Measurements from ENCODE around the gene NTN1. TPM values are rescaled to one million over a fixed set of nuclear protein-coding genes. Genes with fewer than 3 reads are reported as not detected.

The NTN1 gene
- total and polyA plus RNA-seq, 2 experiments from 2014 or later, result 0.11 to 0.21 TPM

DNA sequence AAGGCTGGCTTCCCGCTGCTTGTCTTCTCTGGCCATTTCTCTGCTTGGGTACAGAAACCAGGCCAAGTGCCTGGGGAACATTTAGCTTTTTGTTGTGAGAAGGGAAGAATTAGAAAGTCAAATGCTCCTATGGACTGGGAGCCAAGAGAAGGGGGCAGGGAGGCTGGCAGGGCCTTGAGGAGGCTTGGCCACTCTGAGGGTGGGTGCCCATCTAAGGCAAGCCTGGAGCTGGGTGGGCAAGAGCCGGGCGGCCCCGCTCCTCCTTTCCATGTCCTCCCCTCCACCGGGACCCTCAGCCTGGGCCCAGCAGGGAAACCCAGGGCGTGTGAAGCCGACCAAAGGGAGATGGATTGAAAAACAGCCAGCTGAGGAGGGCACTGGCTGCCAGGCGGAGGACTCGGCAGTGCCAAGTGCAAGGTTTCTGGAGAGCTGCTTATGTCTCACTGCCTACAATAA, 69.4 kb downstream of the NTN1 start:
- no peak overlapping the region for H2AFZ ChIP-seq
- no peaks in the 10 kb centered on the region for H3K36me3 ChIP-seq (ENCODE audit: low read depth)
- peaks cover 14% of the 10 kb centered on the region; the same call in 1 of the 2 replicates for H3K27me3 ChIP-seq (replicated peaks; ENCODE audit: insufficient read depth)
- H3K9me2 ChIP-seq (ENCODE audit: insufficient read depth), result no peaks in the 10 kb centered on the region
- no peak overlapping the region for H3K9ac ChIP-seq
- H3F3A ChIP-seq (ENCODE audit: insufficient read depth), result no peaks in the 10 kb centered on the region
- H3K9me3 ChIP-seq (ENCODE audit: low read depth), result no peaks in the 10 kb centered on the region
- H3K79me2 ChIP-seq (ENCODE audit: insufficient read depth), result no peaks in the 10 kb centered on the region
- H3K4me2 ChIP-seq (ENCODE audit: unreplicated experiment), result no peak overlapping the region
- in situ Hi-C loops (cut with MboI), result no loop called here
- H3K4me1 ChIP-seq (ENCODE audit: insufficient read depth), result no peaks in the 10 kb centered on the region
- H3K27ac ChIP-seq, result no peak overlapping the region
- WGBS, 2 experiments (ENCODE audit: low coverage in 1 of 2, low lambda C conversion rate in 2 of 2, missing lambda C conversion rate in 2 of 2), result 50 to 53% methylated on average over 8 to 9 of the region's 9 CpGs
- H3K4me3 ChIP-seq, result no peak overlapping the region
- H4K20me1 ChIP-seq (ENCODE audit: insufficient read depth), result no peaks in the 10 kb centered on the region
- no peak for TF ChIP-seq EZH2phosphoT487 (IDR thresholded peaks at IDR 0.05; ENCODE audit: insufficient read depth, low read depth)
- TF ChIP-seq EZH2 (IDR thresholded peaks at IDR 0.05; ENCODE audit: insufficient read depth, poor library complexity, severe bottlenecking), result no peak
- peak; percentile 6 for DNase-seq

GRCh38 chr17:9094193-9094592, 72.9 kb downstream of the NTN1 start:
- Histone ChIP-seq H3F3A (ENCODE audit: insufficient read depth) (no peaks in the 10 kb centered on the region), H3K9ac (no peak overlapping the region), H3K4me1 (ENCODE audit: insufficient read depth) (no peaks in the 10 kb centered on the region), H3K79me2 (ENCODE audit: insufficient read depth) (no peaks in the 10 kb centered on the region), H3K4me3 (no peak overlapping the region), H3K36me3 (ENCODE audit: low read depth) (no peaks in the 10 kb centered on the region), H3K9me3 (ENCODE audit: low read depth) (no peaks in the 10 kb centered on the region), H4K20me1 (ENCODE audit: insufficient read depth) (no peaks in the 10 kb centered on the region), H3K4me2 (ENCODE audit: unreplicated experiment) (no peak overlapping the region), H3K9me2 (ENCODE audit: insufficient read depth) (no peaks in the 10 kb centered on the region), H3K27ac (no peak overlapping the region), H3K27me3 (replicated peaks; ENCODE audit: insufficient read depth) (no peaks in the 10 kb centered on the region), H2AFZ (no peak overlapping the region)
- in situ Hi-C loops (cut with MboI), result no loop called here
- WGBS, 2 experiments (ENCODE audit: low coverage in 1 of 2, low lambda C conversion rate in 2 of 2, missing lambda C conversion rate in 2 of 2), result 77 to 79% methylated on average over 1 of the region's 1 CpG
- no peak for DNase-seq
- TF ChIP-seq EZH2 (IDR thresholded peaks at IDR 0.05; ENCODE audit: insufficient read depth, poor library complexity, severe bottlenecking) (no peak), EZH2phosphoT487 (IDR thresholded peaks at IDR 0.05; ENCODE audit: insufficient read depth, low read depth) (no peak)

DNA sequence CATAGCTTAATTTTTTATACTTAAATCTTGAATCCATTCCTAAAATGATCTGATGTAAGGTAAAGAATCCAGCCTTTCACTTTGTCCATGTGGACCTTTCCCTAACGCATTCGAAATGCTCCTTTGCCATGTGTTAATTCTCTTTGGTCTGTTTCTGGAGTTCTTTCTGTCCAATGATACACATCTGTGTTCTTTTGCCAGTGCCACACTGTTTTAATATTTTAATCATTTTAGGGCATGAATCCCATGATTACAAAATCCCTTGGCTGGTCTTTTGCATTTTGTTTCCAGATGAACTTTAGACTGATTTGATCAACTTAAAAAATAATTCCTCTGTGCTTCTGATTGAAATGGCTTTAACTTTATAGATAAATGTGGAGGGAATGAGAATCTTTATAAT, 74.1 kb downstream of the NTN1 start:
- Histone ChIP-seq H3F3A (ENCODE audit: insufficient read depth) (no peaks in the 10 kb centered on the region), H3K27ac (no peak overlapping the region), H3K9me3 (ENCODE audit: low read depth) (no peaks in the 10 kb centered on the region), H3K36me3 (ENCODE audit: low read depth) (no peaks in the 10 kb centered on the region), H3K27me3 (replicated peaks; ENCODE audit: insufficient read depth) (no peaks in the 10 kb centered on the region), H3K9me2 (ENCODE audit: insufficient read depth) (no peaks in the 10 kb centered on the region), H3K4me1 (ENCODE audit: insufficient read depth) (no peaks in the 10 kb centered on the region), H3K4me2 (ENCODE audit: unreplicated experiment) (no peak overlapping the region), H3K4me3 (no peak overlapping the region), H3K79me2 (ENCODE audit: insufficient read depth) (no peaks in the 10 kb centered on the region), H2AFZ (no peak overlapping the region), H4K20me1 (ENCODE audit: insufficient read depth) (no peaks in the 10 kb centered on the region), H3K9ac (no peak overlapping the region)
- TF ChIP-seq EZH2phosphoT487 (IDR thresholded peaks at IDR 0.05; ENCODE audit: insufficient read depth, low read depth) (no peak), EZH2 (IDR thresholded peaks at IDR 0.05; ENCODE audit: insufficient read depth, poor library complexity, severe bottlenecking) (no peak)
- in situ Hi-C loops (cut with MboI), result no loop called here
- no peak for DNase-seq
- WGBS, 2 experiments (ENCODE audit: low coverage in 1 of 2, low lambda C conversion rate in 2 of 2, missing lambda C conversion rate in 2 of 2), result 26 to 27% methylated on average over 2 of the region's 2 CpGs

DNA sequence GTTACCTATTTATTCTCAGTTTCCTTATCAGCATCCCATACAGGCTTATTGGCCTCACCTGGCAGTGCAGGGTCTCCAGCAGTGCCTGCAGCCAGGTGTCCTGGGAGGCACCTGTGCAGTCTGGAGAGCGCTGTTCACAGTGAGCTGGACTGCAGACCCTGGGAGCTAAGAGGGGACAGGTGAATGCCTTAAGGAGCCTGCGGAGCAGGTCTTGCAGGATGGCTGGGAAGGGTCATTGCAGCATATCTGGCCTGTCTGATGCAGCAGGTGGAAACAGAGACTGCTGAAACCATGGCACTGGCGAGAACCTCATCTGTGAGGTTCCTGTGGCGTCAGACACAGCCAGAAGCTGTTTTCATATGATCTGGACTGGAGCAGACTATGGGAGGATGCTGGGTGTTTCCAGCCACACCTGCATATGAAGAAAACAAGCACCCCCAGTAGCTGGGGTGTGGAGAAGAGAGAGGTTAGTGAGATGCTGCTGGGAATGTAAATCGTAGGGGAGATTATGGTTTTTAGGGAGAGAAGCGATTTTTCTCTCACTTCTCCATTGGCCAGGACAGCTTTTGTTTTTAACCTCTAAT, 77.0 kb downstream of the NTN1 start:
- Histone ChIP-seq H3K9ac (no peak overlapping the region), H3K4me2 (ENCODE audit: unreplicated experiment) (no peak overlapping the region), H3K4me3 (no peak overlapping the region), H3K4me1 (ENCODE audit: insufficient read depth) (no peaks in the 10 kb centered on the region), H3K79me2 (ENCODE audit: insufficient read depth) (no peaks in the 10 kb centered on the region), H2AFZ (no peak overlapping the region), H3K9me2 (ENCODE audit: insufficient read depth) (no peaks in the 10 kb centered on the region), H3K27ac (no peak overlapping the region), H3K36me3 (ENCODE audit: low read depth) (no peaks in the 10 kb centered on the region), H3K27me3 (replicated peaks; ENCODE audit: insufficient read depth) (no peaks in the 10 kb centered on the region), H4K20me1 (ENCODE audit: insufficient read depth) (no peaks in the 10 kb centered on the region), H3K9me3 (ENCODE audit: low read depth) (no peaks in the 10 kb centered on the region), H3F3A (ENCODE audit: insufficient read depth) (no peaks in the 10 kb centered on the region)
- no peak for TF ChIP-seq EZH2 (IDR thresholded peaks at IDR 0.05; ENCODE audit: insufficient read depth, poor library complexity, severe bottlenecking)
- TF ChIP-seq EZH2phosphoT487 (IDR thresholded peaks at IDR 0.05; ENCODE audit: insufficient read depth, low read depth), result no peak
- in situ Hi-C loops (cut with MboI), result no loop called here
- WGBS, 2 experiments (ENCODE audit: low coverage in 1 of 2, low lambda C conversion rate in 2 of 2, missing lambda C conversion rate in 2 of 2), result 56 to 63% methylated on average over 6 of the region's 6 CpGs
- no peak for DNase-seq
